ENCODE data around the gene SPOPL.
"Not testable (repeated sequence)": the region's sequence is repeated elsewhere in the genome, so short reads cannot be mapped to it uniquely, and the experiment has no call there.

Gene SPOPL

DNA sequence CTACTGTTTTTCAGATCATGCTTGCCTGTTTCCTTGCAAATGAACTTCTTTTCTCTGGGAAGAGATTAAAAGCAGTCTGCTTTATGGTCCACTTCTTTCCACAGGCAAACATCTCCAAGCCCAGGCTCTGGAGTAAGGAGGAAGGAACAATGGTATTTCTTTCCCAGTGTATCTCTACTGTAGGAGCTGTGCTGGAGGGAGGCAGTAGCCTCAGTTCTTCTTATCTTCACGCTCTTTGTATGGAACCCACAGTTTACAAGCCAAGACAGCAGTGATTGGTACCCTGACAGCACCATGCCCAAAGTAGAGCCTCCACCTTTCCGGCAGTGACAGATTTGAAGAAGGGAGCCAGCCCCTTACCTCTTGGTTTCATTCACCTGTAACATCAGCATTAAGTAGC, 35.2 kb downstream of the SPOPL start:
- DNase-seq (ENCODE audit: low read depth in 1 of 2, low spot score in 1 of 2): no peak
- Histone ChIP-seq H3K4me3 (replicated peaks; ENCODE audit: insufficient read depth, low read length) (no peak overlapping the region), H3K27me3 (ENCODE audit: insufficient read depth, poor library complexity, severe bottlenecking) (no peaks in the 10 kb centered on the region), H3K27ac (replicated peaks) (no peak overlapping the region)
- TF ChIP-seq GABPA (IDR thresholded peaks at IDR 0.05; ENCODE audit: low read depth): no peak
- TF ChIP-seq SPI1 (IDR thresholded peaks at IDR 0.05; ENCODE audit: borderline replicate concordance, low read depth): no peak
- TF ChIP-seq, protein P1, sequence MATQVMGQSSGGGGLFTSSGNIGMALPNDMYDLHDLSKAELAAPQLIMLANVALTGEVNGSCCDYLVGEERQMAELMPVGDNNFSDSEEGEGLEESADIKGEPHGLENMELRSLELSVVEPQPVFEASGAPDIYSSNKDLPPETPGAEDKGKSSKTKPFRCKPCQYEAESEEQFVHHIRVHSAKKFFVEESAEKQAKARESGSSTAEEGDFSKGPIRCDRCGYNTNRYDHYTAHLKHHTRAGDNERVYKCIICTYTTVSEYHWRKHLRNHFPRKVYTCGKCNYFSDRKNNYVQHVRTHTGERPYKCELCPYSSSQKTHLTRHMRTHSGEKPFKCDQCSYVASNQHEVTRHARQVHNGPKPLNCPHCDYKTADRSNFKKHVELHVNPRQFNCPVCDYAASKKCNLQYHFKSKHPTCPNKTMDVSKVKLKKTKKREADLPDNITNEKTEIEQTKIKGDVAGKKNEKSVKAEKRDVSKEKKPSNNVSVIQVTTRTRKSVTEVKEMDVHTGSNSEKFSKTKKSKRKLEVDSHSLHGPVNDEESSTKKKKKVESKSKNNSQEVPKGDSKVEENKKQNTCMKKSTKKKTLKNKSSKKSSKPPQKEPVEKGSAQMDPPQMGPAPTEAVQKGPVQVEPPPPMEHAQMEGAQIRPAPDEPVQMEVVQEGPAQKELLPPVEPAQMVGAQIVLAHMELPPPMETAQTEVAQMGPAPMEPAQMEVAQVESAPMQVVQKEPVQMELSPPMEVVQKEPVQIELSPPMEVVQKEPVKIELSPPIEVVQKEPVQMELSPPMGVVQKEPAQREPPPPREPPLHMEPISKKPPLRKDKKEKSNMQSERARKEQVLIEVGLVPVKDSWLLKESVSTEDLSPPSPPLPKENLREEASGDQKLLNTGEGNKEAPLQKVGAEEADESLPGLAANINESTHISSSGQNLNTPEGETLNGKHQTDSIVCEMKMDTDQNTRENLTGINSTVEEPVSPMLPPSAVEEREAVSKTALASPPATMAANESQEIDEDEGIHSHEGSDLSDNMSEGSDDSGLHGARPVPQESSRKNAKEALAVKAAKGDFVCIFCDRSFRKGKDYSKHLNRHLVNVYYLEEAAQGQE (IDR thresholded peaks at IDR 0.05; ENCODE audit: insufficient replicate concordance, low read depth): no peak
- no peak for TF ChIP-seq POLR2AphosphoS5 (IDR thresholded peaks at IDR 0.05; ENCODE audit: low read depth)
- TF ChIP-seq, protein P2, sequence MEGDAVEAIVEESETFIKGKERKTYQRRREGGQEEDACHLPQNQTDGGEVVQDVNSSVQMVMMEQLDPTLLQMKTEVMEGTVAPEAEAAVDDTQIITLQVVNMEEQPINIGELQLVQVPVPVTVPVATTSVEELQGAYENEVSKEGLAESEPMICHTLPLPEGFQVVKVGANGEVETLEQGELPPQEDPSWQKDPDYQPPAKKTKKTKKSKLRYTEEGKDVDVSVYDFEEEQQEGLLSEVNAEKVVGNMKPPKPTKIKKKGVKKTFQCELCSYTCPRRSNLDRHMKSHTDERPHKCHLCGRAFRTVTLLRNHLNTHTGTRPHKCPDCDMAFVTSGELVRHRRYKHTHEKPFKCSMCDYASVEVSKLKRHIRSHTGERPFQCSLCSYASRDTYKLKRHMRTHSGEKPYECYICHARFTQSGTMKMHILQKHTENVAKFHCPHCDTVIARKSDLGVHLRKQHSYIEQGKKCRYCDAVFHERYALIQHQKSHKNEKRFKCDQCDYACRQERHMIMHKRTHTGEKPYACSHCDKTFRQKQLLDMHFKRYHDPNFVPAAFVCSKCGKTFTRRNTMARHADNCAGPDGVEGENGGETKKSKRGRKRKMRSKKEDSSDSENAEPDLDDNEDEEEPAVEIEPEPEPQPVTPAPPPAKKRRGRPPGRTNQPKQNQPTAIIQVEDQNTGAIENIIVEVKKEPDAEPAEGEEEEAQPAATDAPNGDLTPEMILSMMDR (IDR thresholded peaks at IDR 0.05; ENCODE audit: insufficient read depth, low read length): no peak

GRCh38 chr2:138537170-138537915, 35.8 kb downstream of the SPOPL start:
- no peak overlapping the region for H3K27ac ChIP-seq (replicated peaks)
- H3K27me3 ChIP-seq (ENCODE audit: insufficient read depth, poor library complexity, severe bottlenecking): no peaks in the 10 kb centered on the region
- DNase-seq (ENCODE audit: low read depth in 1 of 2, low spot score in 1 of 2): no peak
- H3K4me3 ChIP-seq (replicated peaks; ENCODE audit: insufficient read depth, low read length): no peak overlapping the region
- TF ChIP-seq SPI1 (IDR thresholded peaks at IDR 0.05; ENCODE audit: borderline replicate concordance, low read depth) (no peak), POLR2AphosphoS5 (IDR thresholded peaks at IDR 0.05; ENCODE audit: low read depth) (no peak)
- TF ChIP-seq, protein P2 (IDR thresholded peaks at IDR 0.05; ENCODE audit: insufficient read depth, low read length): no peak
- TF ChIP-seq, protein P1 (IDR thresholded peaks at IDR 0.05; ENCODE audit: insufficient replicate concordance, low read depth): no peak

DNA sequence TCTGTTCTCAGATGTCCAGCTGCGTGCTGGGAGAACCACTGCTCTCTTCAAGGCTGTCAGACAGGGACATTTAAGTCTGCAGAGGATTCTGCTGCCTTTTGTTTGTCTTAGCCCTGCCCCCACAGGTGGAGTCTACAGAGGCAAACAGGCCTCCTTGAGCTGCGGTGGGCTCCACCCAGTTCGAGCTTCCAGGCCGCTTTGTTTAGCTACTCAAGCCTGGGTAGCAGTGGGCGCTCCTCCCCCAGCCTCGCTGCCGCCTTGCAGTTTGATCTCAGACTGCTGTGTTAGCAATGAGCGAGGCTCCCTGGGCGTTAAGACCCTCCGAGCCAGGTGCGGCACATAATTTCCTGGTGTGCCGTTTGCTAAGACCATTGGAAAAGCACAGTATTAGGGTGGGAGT, 42.6 kb downstream of the SPOPL start:
- not testable (repeated sequence) for H3K4me3 ChIP-seq (replicated peaks; ENCODE audit: insufficient read depth, low read length); H3K27ac ChIP-seq (replicated peaks); H3K27me3 ChIP-seq (ENCODE audit: insufficient read depth, poor library complexity, severe bottlenecking); DNase-seq (ENCODE audit: low read depth in 1 of 2, low spot score in 1 of 2)

GRCh38 chr2:138548796-138549195, 47.2 kb downstream of the SPOPL start:
- Histone ChIP-seq H3K27me3 (ENCODE audit: insufficient read depth, poor library complexity, severe bottlenecking) (no peaks in the 10 kb centered on the region), H3K27ac (replicated peaks) (no peak overlapping the region), H3K4me3 (replicated peaks; ENCODE audit: insufficient read depth, low read length) (no peak overlapping the region)
- no peak for DNase-seq (ENCODE audit: low read depth in 1 of 2, low spot score in 1 of 2)
- TF ChIP-seq, protein P2 (IDR thresholded peaks at IDR 0.05; ENCODE audit: insufficient read depth, low read length): no peak
- TF ChIP-seq, protein P1 (IDR thresholded peaks at IDR 0.05; ENCODE audit: insufficient replicate concordance, low read depth): no peak
- TF ChIP-seq POLR2AphosphoS5 (IDR thresholded peaks at IDR 0.05; ENCODE audit: low read depth): no peak
- no peak for TF ChIP-seq GABPA (IDR thresholded peaks at IDR 0.05; ENCODE audit: low read depth)
